ENCODE data around the gene ENPP1. TPM values are rescaled to one million over a fixed set of nuclear protein-coding genes. Genes with fewer than 3 reads are reported as not detected.

The ENPP1 gene
- total and polyA plus RNA-seq, 2 donors (not counting 3 experiments of a cell fraction or from before 2014, with no cell fraction given) = 0.36 to 1.4 TPM

DNA sequence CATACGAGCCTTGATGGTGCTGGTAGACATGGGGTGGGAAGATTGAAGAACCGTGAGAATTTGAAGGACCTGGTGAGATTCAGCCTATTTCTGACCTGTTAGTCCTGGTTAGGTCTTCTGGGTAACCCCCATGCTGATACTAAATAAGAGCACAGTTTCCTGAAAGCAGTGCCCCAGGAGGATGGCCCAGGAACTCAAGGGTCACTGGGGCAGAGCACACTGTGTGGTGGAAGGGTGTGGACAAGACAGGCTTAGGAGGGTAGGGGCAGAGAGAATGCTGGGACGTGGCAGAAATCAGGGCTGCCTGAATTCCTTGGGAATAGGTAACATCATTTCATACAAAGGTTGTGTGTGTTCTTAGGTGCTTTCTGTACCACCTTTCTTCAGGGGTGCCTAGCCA lies 31.9 kb upstream of the ENPP1 start:
- H3K4me1 ChIP-seq (ENCODE audit: control insufficient read depth, extremely low read depth, insufficient read depth, low read length) = no peaks in the 10 kb centered on the region
- no peaks in the 10 kb centered on the region for H3K9me1 ChIP-seq (replicated peaks; ENCODE audit: control insufficient read depth, extremely low read depth, insufficient read depth, low read length)
- no peak overlapping the region for H3K9ac ChIP-seq (replicated peaks; ENCODE audit: extremely low read depth, insufficient read depth, low read length)
- no peak overlapping the region for H3K4me2 ChIP-seq (ENCODE audit: insufficient read depth, low read length)
- H3K36me3 ChIP-seq (ENCODE audit: control insufficient read depth in 2 of 2, extremely low read depth in 1 of 2, insufficient read depth in 2 of 2, low read length in 2 of 2) = no peaks in the 10 kb centered on the region
- BruUV-seq (replicated peaks) = no TSS peak
- H3K79me2 ChIP-seq (ENCODE audit: control insufficient read depth, insufficient read depth, low read length) = no peaks in the 10 kb centered on the region
- peaks cover 0 to 2% of the 10 kb centered on the region in 2 experiments for H3K27me3 ChIP-seq (ENCODE audit: control insufficient read depth in 2 of 2, insufficient read depth in 2 of 2, low read length in 2 of 2)
- H4K20me1 ChIP-seq (replicated peaks; ENCODE audit: control insufficient read depth, extremely low read depth, insufficient read depth, low read length) = no peaks in the 10 kb centered on the region
- no peak overlapping the region for H2AFZ ChIP-seq (ENCODE audit: low read depth, low read length)
- dilution Hi-C loops (cut with MboI; ENCODE audit: extremely low pct_ligation_motif_present, low sequenced_read_pairs) = no loop called here
- FAIRE-seq (no peak), DNase-seq (ENCODE audit: low read depth, low spot score) (no peak)
- ChIA-PET CTCF (no interaction called here), POLR2A (no interaction called here)
- H3K27ac ChIP-seq (ENCODE audit: insufficient read depth, low read depth, low read length) = no peak overlapping the region
- TF ChIP-seq POLR2AphosphoS5 (IDR thresholded peaks at IDR 0.05; ENCODE audit: insufficient read depth, low read depth, low read length) (no peak), JUN (IDR thresholded peaks at IDR 0.05; ENCODE audit: borderline replicate concordance, insufficient read depth, insufficient read length, low read depth) (no peak), FOS (IDR thresholded peaks at IDR 0.05; ENCODE audit: borderline replicate concordance, insufficient read depth, low read length) (no peak), MYC (IDR thresholded peaks at IDR 0.05; ENCODE audit: low read depth, low read length) (no peak), EZH2 (IDR thresholded peaks at IDR 0.05; ENCODE audit: borderline replicate concordance, low read depth, low read length, severe bottlenecking) (no peak), GATA2 (IDR thresholded peaks at IDR 0.05; ENCODE audit: insufficient read depth, insufficient read length, low read depth, low read length) (no peak), POLR2A (IDR thresholded peaks at IDR 0.05; ENCODE audit: low read depth, low read length) (no peak)
- TF ChIP-seq, protein P1, sequence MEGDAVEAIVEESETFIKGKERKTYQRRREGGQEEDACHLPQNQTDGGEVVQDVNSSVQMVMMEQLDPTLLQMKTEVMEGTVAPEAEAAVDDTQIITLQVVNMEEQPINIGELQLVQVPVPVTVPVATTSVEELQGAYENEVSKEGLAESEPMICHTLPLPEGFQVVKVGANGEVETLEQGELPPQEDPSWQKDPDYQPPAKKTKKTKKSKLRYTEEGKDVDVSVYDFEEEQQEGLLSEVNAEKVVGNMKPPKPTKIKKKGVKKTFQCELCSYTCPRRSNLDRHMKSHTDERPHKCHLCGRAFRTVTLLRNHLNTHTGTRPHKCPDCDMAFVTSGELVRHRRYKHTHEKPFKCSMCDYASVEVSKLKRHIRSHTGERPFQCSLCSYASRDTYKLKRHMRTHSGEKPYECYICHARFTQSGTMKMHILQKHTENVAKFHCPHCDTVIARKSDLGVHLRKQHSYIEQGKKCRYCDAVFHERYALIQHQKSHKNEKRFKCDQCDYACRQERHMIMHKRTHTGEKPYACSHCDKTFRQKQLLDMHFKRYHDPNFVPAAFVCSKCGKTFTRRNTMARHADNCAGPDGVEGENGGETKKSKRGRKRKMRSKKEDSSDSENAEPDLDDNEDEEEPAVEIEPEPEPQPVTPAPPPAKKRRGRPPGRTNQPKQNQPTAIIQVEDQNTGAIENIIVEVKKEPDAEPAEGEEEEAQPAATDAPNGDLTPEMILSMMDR (IDR thresholded peaks at IDR 0.05; ENCODE audit: extremely low read depth in 1 of 2, insufficient read depth in 1 of 2, low read depth in 1 of 2, low read length in 2 of 2) = no peak
- TF ChIP-seq, protein P2, sequence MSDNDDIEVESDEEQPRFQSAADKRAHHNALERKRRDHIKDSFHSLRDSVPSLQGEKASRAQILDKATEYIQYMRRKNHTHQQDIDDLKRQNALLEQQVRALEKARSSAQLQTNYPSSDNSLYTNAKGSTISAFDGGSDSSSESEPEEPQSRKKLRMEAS (IDR thresholded peaks at IDR 0.05; ENCODE audit: insufficient read depth, insufficient read length) = no peak
- intact Hi-C loops (cut with micrococcal nuclease) = no loop called here
- H3K9me3 ChIP-seq (replicated peaks; ENCODE audit: control insufficient read depth, insufficient read depth, low read length) = no peaks in the 10 kb centered on the region
- no peak overlapping the region for H3K4me3 ChIP-seq (replicated peaks in 1 of 3; ENCODE audit: insufficient read depth in 1 of 3, low read depth in 1 of 3, low read length in 3 of 3)
